WERI-Rb-1 (cell line): ENCODE results near the gene SLC25A17.

Experiments used
- DNase-seq: peaks from one replicate; pipeline ENCODE4 v3.0.0-alpha.2; 2020
- H3K27ac ChIP-seq: fragments of 250-450 bp; sonication (Bioruptor Pico); 2 replicates; pipeline ENCODE4 v1.5.1; 2020; ENCODE audit warnings: mild to moderate bottlenecking, moderate library complexity
- H3K27me3 ChIP-seq: fragments of 250-450 bp; sonication (Bioruptor Pico); 2 replicates; pipeline ENCODE4 v1.5.1; 2021; ENCODE audit warnings: mild to moderate bottlenecking, low read depth, moderate library complexity; ENCODE audit not compliant: insufficient read depth, severe bottlenecking
- H3K36me3 ChIP-seq: fragments of 250-450 bp; sonication (Bioruptor Pico); 2 replicates; pipeline ENCODE4 v1.5.1; 2020; ENCODE audit warnings: mild to moderate bottlenecking, moderate library complexity
- H3K4me3 ChIP-seq: 2 replicates; pipeline ENCODE4 v1.5.1; 2011; ENCODE audit warnings: low read depth, mild to moderate bottlenecking, control low read depth, low read length
- H3K9me3 ChIP-seq: fragments of 250-450 bp; sonication (Bioruptor Pico); 2 replicates; pipeline ENCODE4 v1.5.1; 2021; ENCODE audit warnings: mild to moderate bottlenecking, moderate library complexity; ENCODE audit not compliant: severe bottlenecking
- CTCF ChIP-seq: IDR thresholded peaks from 2 replicates; pipeline ENCODE4 v1.5.1; 2011; ENCODE audit warnings: low read depth, mild to moderate bottlenecking, control low read depth, inconsistent platforms, low read length

The SLC25A17 gene

GRCh38 chr22:40748388-40749355 lies 70.5 kb downstream of the SLC25A17 start:
- no peak for TF ChIP-seq CTCF
- H3K4me3 ChIP-seq, result no peak overlapping the region
- no peaks in the 10 kb centered on the region for H3K36me3 ChIP-seq
- DNase-seq, result no peak
- H3K9me3 ChIP-seq, result peaks cover 10% of the 10 kb centered on the region
- H3K27me3 ChIP-seq, result no peaks in the 10 kb centered on the region
- H3K27ac ChIP-seq, result no peak overlapping the region

GRCh38 chr22:40747361-40747760 lies 71.8 kb downstream of the SLC25A17 start:
- no peak for TF ChIP-seq CTCF
- no peaks in the 10 kb centered on the region for H3K27me3 ChIP-seq
- no peak overlapping the region for H3K4me3 ChIP-seq
- H3K36me3 ChIP-seq, result no peaks in the 10 kb centered on the region
- peaks cover 10% of the 10 kb centered on the region for H3K9me3 ChIP-seq
- no peak overlapping the region for H3K27ac ChIP-seq
- DNase-seq, result no peak

- no peaks in the 10 kb centered on the region for H3K36me3 ChIP-seq
- peaks cover 10% of the 10 kb centered on the region for H3K9me3 ChIP-seq
- DNase-seq, result no peak
- no peaks in the 10 kb centered on the region for H3K27me3 ChIP-seq
- no peak overlapping the region for H3K27ac ChIP-seq
- H3K4me3 ChIP-seq, result no peak overlapping the region
- no peak for TF ChIP-seq CTCF
These were observed 72.5 kb downstream of the SLC25A17 start for GRCh38 chr22:40746428-40747220.

GRCh38 chr22:40743768-40744167 lies 75.4 kb downstream of the SLC25A17 start:
- Histone ChIP-seq H3K27ac (peak overlapping the region; percentile 56), H3K9me3 (peaks cover 7% of the 10 kb centered on the region), H3K4me3 (no peak overlapping the region), H3K36me3 (no peaks in the 10 kb centered on the region), H3K27me3 (no peaks in the 10 kb centered on the region)
- TF ChIP-seq CTCF, result no peak
- DNase-seq, result no peak

GRCh38 chr22:40741116-40741515 lies 78.0 kb downstream of the SLC25A17 start:
- Histone ChIP-seq H3K27ac (no peak overlapping the region), H3K4me3 (no peak overlapping the region), H3K27me3 (no peaks in the 10 kb centered on the region), H3K9me3 (no peaks in the 10 kb centered on the region), H3K36me3 (no peaks in the 10 kb centered on the region)
- DNase-seq, result peak; percentile 50
- TF ChIP-seq CTCF, result no peak
